K562 (cell line): ENCODE measurements around the gene SPIRE1. TPM values are rescaled to one million over a fixed set of nuclear protein-coding genes. Genes with fewer than 3 reads are reported as not detected.
"Not testable (repeated sequence)": the region's sequence is repeated elsewhere in the genome, so short reads cannot be mapped to it uniquely, and the experiment has no call there.

Experiments used
- ATAC-seq: fragments of 200-7000 bp; cut with Tn5 transposase; 3 replicates; pipeline ENCODE4 v1.9.1; 2020; ENCODE audit warnings: moderate library complexity
- BruUV-seq: library from RNA; stranded (reverse); fragments of 400-500 nt; replicated peaks from 2 replicates; lab custom pipeline; 2021; lab: Mats Ljungman, UMichigan
- CTCF ChIA-PET: fragments of 300-600 bp; formaldehyde crosslinking; extraction: SDS; loops from one replicate; lab custom pipeline; 2021; ENCODE audit warnings: low intra/inter-chr PET ratio; lab: Yijun Ruan, JAX
- POLR2A ChIA-PET: fragments of 300-600, 350-650 bp; sonication (Branson Sonifier 250); formaldehyde crosslinking; extraction: SDS; loops from one replicate; lab custom pipeline; 2021; ENCODE audit warnings: antibody characterized with exemption, inconsistent platforms; lab: Yijun Ruan, JAX
- DNase-seq, 4 experiments: peaks; one replicate each; pipeline versions ENCODE4 v3.0.0 to v3.0.0-alpha.2; 2011 to 2018; ENCODE audit warnings: low spot score in 3 of 4, mixed read lengths in 3 of 4; ENCODE audit errors: extremely low read depth in 1 of 4
- FAIRE-seq: peaks from 2 replicates; lab custom pipeline; 2011; peaks lifted over from hg19 to GRCh38; lab: Jason Lieb, UNC
- H2AFZ ChIP-seq: 2 replicates; pipeline ENCODE4 v1.6.0; 2011; ENCODE audit warnings: low read depth, low read length, control low read depth, inconsistent platforms
- H3K27ac ChIP-seq: fragments of 200-600 bp; 3 replicates; pipeline ENCODE4 v1.8.0; 2011; ENCODE audit warnings: low read depth, mild to moderate bottlenecking, control low read depth, inconsistent platforms, low read length, moderate library complexity, mixed read lengths; ENCODE audit errors: extremely low read depth
- H3K27me3 ChIP-seq, 2 experiments: fragments of 300-600 bp in 1 of 2; 2 replicates in 1 of 2; 3 replicates in 1 of 2; pipeline versions ENCODE4 v1.6.0 to v1.8.0; 2011; ENCODE audit warnings: inconsistent platforms in 2 of 2, low read length in 2 of 2, mild to moderate bottlenecking in 1 of 2, mixed read lengths in 1 of 2, moderate library complexity in 1 of 2; ENCODE audit not compliant: control insufficient read depth in 2 of 2, insufficient read depth in 2 of 2
- H3K36me3 ChIP-seq: fragments of 300-600 bp; 3 replicates; pipeline ENCODE4 v1.8.0; 2011; ENCODE audit warnings: mild to moderate bottlenecking, low read length, inconsistent platforms; ENCODE audit not compliant: control insufficient read depth, insufficient read depth
- H3K4me1 ChIP-seq, 2 experiments: fragments of 200-600 bp in 1 of 2; replicated peaks in 1 of 2; 2 replicates in 1 of 2; 3 replicates in 1 of 2; pipeline versions ENCODE4 v1.5.1 to v1.8.0; 2011; ENCODE audit warnings: inconsistent platforms in 2 of 2, low read length in 2 of 2, mild to moderate bottlenecking in 1 of 2, mixed read lengths in 1 of 2, moderate library complexity in 1 of 2; ENCODE audit not compliant: control insufficient read depth in 2 of 2, insufficient read depth in 2 of 2
- H3K4me2 ChIP-seq: 2 replicates; pipeline ENCODE4 v1.6.1; 2011; ENCODE audit warnings: low read length, control low read depth, inconsistent platforms, mixed read lengths; ENCODE audit not compliant: insufficient read depth
- H3K4me3 ChIP-seq: fragments of 200-600 bp; sonication (generic), shearing (Covaris generic); 2 replicates; pipeline ENCODE4 v1.5.1; 2016; ENCODE audit warnings: control low read depth, inconsistent platforms
- H3K79me2 ChIP-seq: fragments of 200-600 bp; 3 replicates; pipeline ENCODE4 v1.8.0; 2011; ENCODE audit warnings: low read length, inconsistent platforms; ENCODE audit not compliant: control insufficient read depth, insufficient read depth
- H3K9ac ChIP-seq, 2 experiments: 2 replicates each; pipeline versions ENCODE4 v1.6.0 to v1.6.1; 2011; ENCODE audit warnings: low read depth in 2 of 2, low read length in 2 of 2, control low read depth in 1 of 2, inconsistent platforms in 1 of 2, mild to moderate bottlenecking in 1 of 2, mixed read lengths in 1 of 2; ENCODE audit not compliant: insufficient read depth in 1 of 2
- H3K9me1 ChIP-seq: one replicate; pipeline ENCODE4 v1.6.0; 2011; ENCODE audit warnings: inconsistent platforms, mild to moderate bottlenecking, low read length, moderate library complexity; ENCODE audit not compliant: control insufficient read depth, insufficient read depth
- H3K9me3 ChIP-seq: replicated peaks from 2 replicates; pipeline ENCODE4 v1.5.1; 2011; ENCODE audit warnings: low read depth, low read length, inconsistent platforms; ENCODE audit not compliant: control insufficient read depth, insufficient read depth
- H4K20me1 ChIP-seq: replicated peaks from 2 replicates; pipeline ENCODE4 v1.6.1; 2011; ENCODE audit warnings: low read length, inconsistent platforms, mixed read lengths; ENCODE audit not compliant: control insufficient read depth, insufficient read depth
- CCAR2 ChIP-seq: fragments of 200-400 bp; formaldehyde crosslinking; IDR thresholded peaks from 2 replicates; pipeline ENCODE4 v1.6.1; 2017; ENCODE audit warnings: mild to moderate bottlenecking, low read depth, low read length
- CTCFL ChIP-seq: IDR thresholded peaks from 2 replicates; pipeline ENCODE4 v1.6.1; 2011; ENCODE audit warnings: borderline replicate concordance, low read depth, mild to moderate bottlenecking, moderate library complexity, low read length; ENCODE audit not compliant: insufficient read depth, poor library complexity, severe bottlenecking
- JUND ChIP-seq, 2 experiments: IDR thresholded peaks; 2 replicates in 1 of 2; 3 replicates in 1 of 2; pipeline ENCODE4 v1.6.1; 2011; ENCODE audit warnings: borderline replicate concordance in 2 of 2, low read depth in 2 of 2, low read length in 2 of 2, improper control_type of control experiment in 1 of 2, missing biosample characterization in 1 of 2, missing genetic modification characterization in 1 of 2, missing genetic modification reagents in 1 of 2
- MTF1 ChIP-seq: fragments of 250-450 bp; sonication (Bioruptor Pico); IDR thresholded peaks from 2 replicates; pipeline ENCODE4 v1.9.0; 2021; ENCODE audit warnings: moderate library complexity, mild to moderate bottlenecking, inconsistent platforms, borderline replicate concordance
- NCOA4 ChIP-seq: fragments of 450-650 bp; IDR thresholded peaks from 2 replicates; pipeline ENCODE4 v1.6.1; 2018; ENCODE audit warnings: mild to moderate bottlenecking; ENCODE audit not compliant: partially characterized antibody
- NKRF ChIP-seq: fragments of 450-650 bp; IDR thresholded peaks from 2 replicates; pipeline ENCODE4 v1.6.1; 2016; ENCODE audit warnings: borderline replicate concordance
- PURB ChIP-seq: sonication (generic); formaldehyde crosslinking; IDR thresholded peaks from 2 replicates; pipeline ENCODE4 v1.9.0; 2021; ENCODE audit warnings: low read depth, mild to moderate bottlenecking, missing genetic modification reagents
- SPI1 ChIP-seq: IDR thresholded peaks from 2 replicates; pipeline ENCODE4 v1.6.1; 2011; ENCODE audit warnings: low read depth, low read length, control low read depth, borderline replicate concordance
- THAP12 ChIP-seq: fragments of 250-450 bp; sonication (Bioruptor Pico); IDR thresholded peaks from 2 replicates; pipeline ENCODE4 v1.9.0; 2021; ENCODE audit warnings: mild to moderate bottlenecking, inconsistent platforms
- ZNF75A ChIP-seq: fragments of 450-650 bp; formaldehyde crosslinking; IDR thresholded peaks from 2 replicates; pipeline ENCODE4 v1.4.0; 2020; ENCODE audit warnings: mild to moderate bottlenecking
- WGBS: fragments of 100-300 bp; shearing (Covaris generic); methylation state at CpG from one replicate; pipeline ENCODE4 v1.1.6; 2016; ENCODE audit warnings: low coverage, mixed read lengths; ENCODE audit not compliant: insufficient coverage; ENCODE audit errors: missing lambda C conversion rate; 5-methylcytosine and 5-hydroxymethylcytosine counted together
- in situ Hi-C: fragments of 300-500 bp; cut with MboI; formaldehyde crosslinking; loops from 4 replicates; pipeline ENCODE4 v1.15.0; 2018; ENCODE audit warnings: inconsistent platforms, mixed read lengths
- intact Hi-C: fragments of 100-400 bp; cut with micrococcal nuclease; formaldehyde crosslinking; loops from 2 replicates; pipeline ENCODE4 v1.14.2; 2022
- polyA plus RNA-seq, 8 experiments: library from polyadenylated mRNA; depleted of rRNA in 4 of 8; stranded (reverse) in 5 of 8; unstranded in 3 of 8; fragments of >200 nt; fragmentation: Nextera tagmentation in 2 of 8; fragmentation: Illumina TruSeq in 1 of 8; extraction: Ambion mirVana in 2 of 8; extraction: Trizol in 1 of 8; gene quantifications; 2 replicates each; pipeline versions ENCODE4 v1.2.1 to v1.2.3, GENCODE V29; 2011 to 2014; ENCODE audit warnings: inconsistent platforms in 1 of 8, missing spikeins in 1 of 8
- total RNA-seq, 7 experiments: library from RNA; depleted of rRNA in 6 of 7; stranded (reverse); fragments of >200 nt in 6 of 7; fragmentation: Illumina TruSeq in 2 of 7; extraction: Trizol in 2 of 7; gene quantifications; 2 replicates each; pipeline versions ENCODE4 v1.2.1 to v1.2.3, GENCODE V29; 2011 to 2021; ENCODE audit warnings: low replicate concordance in 1 of 7

Gene SPIRE1
- total and polyA plus RNA-seq, 9 of the 15 experiments (the other 6 are each of a cell fraction or from before 2014, with no cell fraction given) = 2.9 to 14.0 (median 10.2) TPM

- TF ChIP-seq CCAR2 (no peak), NCOA4 (no peak), ZNF75A (CRISPR knock-in tag) (no peak), CTCFL (no peak), MTF1 (CRISPR knock-in tag) (no peak), NKRF (no peak), SPI1 (no peak), THAP12 (CRISPR knock-in tag) (no peak), JUND (IDR thresholded peaks at IDR 0.05; ENCODE audit: borderline replicate concordance, low read depth, low read length) (no peak), JUND (tag; IDR thresholded peaks at IDR 0.05; ENCODE audit: borderline replicate concordance, low read depth, low read length) (no peak), PURB (no peak)
- TF ChIP-seq, all 486 proteins: peak for 0
Measured at GRCh38 chr18:12485479-12486105, 172.3 kb downstream of the SPIRE1 start (continued).

GRCh38 chr18:12481915-12482314, 176.0 kb downstream of the SPIRE1 start:
- H3K9me1 ChIP-seq, CTCF ChIA-PET, H3K36me3 ChIP-seq, H3K9ac ChIP-seq, H3K4me3 ChIP-seq, ATAC-seq, DNase-seq, intact Hi-C loops, H3K4me2 ChIP-seq, BruUV-seq, H3K9me3 ChIP-seq, H3K27me3 ChIP-seq, FAIRE-seq, H3K27ac ChIP-seq, in situ Hi-C loops, H4K20me1 ChIP-seq, H3K79me2 ChIP-seq, H3K4me1 ChIP-seq, H2AFZ ChIP-seq: not testable (repeated sequence)
- WGBS = 79% methylated on average over 10 of the region's 10 CpGs
- POLR2A ChIA-PET = interaction anchor here (0.7 to 1.1 kb wide), 3 partner anchors 10 to 20 kb away, joined by 3 to 4 read pairs (median 3); no protein-coding TSS in a partner anchor
